Activated CD8-positive, alpha-beta T cell treated with anti-CD3 and anti-CD28 coated beads, Interleukin-2, amount 10 ng/mL, durations not matched to agents 7 days and 5 days (primary cell): ENCODE results near the gene RPF1. TPM values are rescaled to one million over a fixed set of nuclear protein-coding genes. Genes with fewer than 3 reads are reported as not detected.

ENCODE experiments used
- ATAC-seq: fragments of 150-1000 bp; cut with Tn5 transposase; one replicate; pipeline ENCODE4 v1.10.0; 2021; ENCODE audit warnings: moderate library complexity
- CTCF ChIA-PET: fragments of 350-600 bp; sonication (Branson Sonifier 250); formaldehyde crosslinking; loops from one replicate; lab custom pipeline; 2021; ENCODE audit warnings: antibody characterized with exemption; lab: Charles Lee
- POLR2A ChIA-PET: fragments of 350-600 bp; sonication (Branson Sonifier 250); formaldehyde crosslinking; loops from one replicate; lab custom pipeline; 2021; ENCODE audit warnings: antibody characterized with exemption; lab: Charles Lee
- DNase-seq: peaks from one replicate; pipeline ENCODE4 v3.0.0-alpha.2; 2020
- H3K27ac Mint-ChIP-seq: one replicate; pipeline ENCODE4 v1.8.0; 2021; ENCODE audit warnings: mild to moderate bottlenecking, mixed read lengths
- H3K27me3 Mint-ChIP-seq: one replicate; pipeline ENCODE4 v1.8.0; 2021; ENCODE audit warnings: low read depth, mixed read lengths
- H3K36me3 Mint-ChIP-seq: one replicate; pipeline ENCODE4 v1.8.0; 2021; ENCODE audit warnings: low read depth, mixed read lengths
- H3K4me1 Mint-ChIP-seq: one replicate; pipeline ENCODE4 v1.8.0; 2021; ENCODE audit warnings: low read depth, mixed read lengths
- H3K4me3 Mint-ChIP-seq: one replicate; pipeline ENCODE4 v1.8.0; 2021; ENCODE audit warnings: mild to moderate bottlenecking, mixed read lengths
- H3K9me3 Mint-ChIP-seq: one replicate; pipeline ENCODE4 v1.8.0; 2022; ENCODE audit warnings: mixed read lengths; ENCODE audit not compliant: insufficient read depth
- total RNA-seq, 2 experiments: library from RNA; stranded (reverse); gene quantifications; one replicate each; pipeline ENCODE4 v1.2.3, GENCODE V29; 2021

RPF1 gene
- total RNA-seq, 2 experiments from 2014 or later: 41.6 to 44.1 TPM

DNA sequence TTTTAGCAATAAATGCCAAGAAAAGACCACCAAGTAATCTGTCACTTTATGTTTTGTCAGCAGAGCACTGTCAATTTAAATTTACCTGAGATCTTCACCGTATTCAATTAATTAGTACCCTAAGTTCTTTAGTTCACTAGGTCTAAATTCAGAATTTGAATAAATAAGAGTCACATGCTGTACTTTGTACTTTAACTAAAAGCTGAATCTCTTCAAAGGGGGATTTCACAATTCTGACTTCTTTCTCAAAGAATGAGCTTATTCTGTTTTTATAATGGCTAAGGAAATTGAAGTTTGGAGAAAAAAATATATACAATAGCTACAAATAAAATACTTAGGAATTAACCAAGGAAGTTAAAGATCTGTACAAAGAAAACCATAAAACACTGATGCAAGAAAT is 29.4 kb downstream of the RPF1 start:
- ATAC-seq: no peak
- ChIA-PET POLR2A (interaction anchor here (0.8 to 0.9 kb wide), 2 partner anchors 65 to 70 kb away, joined by 4 to 5 read pairs; partner anchors contain the start of gene CTBS), CTCF (interaction anchor here (1.3 to 2.1 kb wide), 2 partner anchors 65 to 112 kb away, joined by 4 read pairs; partner anchors contain the start of gene CTBS)
- H3K36me3 Mint-ChIP-seq: peaks cover 32% of the 10 kb centered on the region
- H3K4me1 Mint-ChIP-seq: peaks cover 21% of the 10 kb centered on the region
- peak overlapping the region; percentile 9 for H3K4me3 Mint-ChIP-seq
- no peaks in the 10 kb centered on the region for H3K27me3 Mint-ChIP-seq
- no peak overlapping the region for H3K27ac Mint-ChIP-seq
- no peak for DNase-seq
- H3K9me3 Mint-ChIP-seq: peaks cover 9% of the 10 kb centered on the region

DNA sequence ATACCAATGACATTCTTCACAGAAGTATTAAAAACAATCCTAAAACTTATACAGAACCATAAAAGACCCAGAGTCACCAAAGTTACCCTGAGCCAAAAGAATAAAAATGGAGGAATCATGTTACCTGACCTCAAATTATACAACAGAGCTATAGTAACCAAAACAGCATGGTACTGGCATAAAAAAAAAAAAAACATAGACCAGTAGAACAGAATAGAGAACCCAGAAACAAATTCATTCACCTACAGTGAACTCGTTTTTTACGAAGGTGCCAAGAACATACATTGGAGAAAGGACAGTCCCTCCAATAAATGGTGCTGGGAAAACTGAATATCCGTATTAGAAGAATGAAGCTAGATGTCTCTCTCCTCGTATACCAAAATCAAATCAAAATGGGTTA is 30.0 kb downstream of the RPF1 start:
- POLR2A ChIA-PET: interaction anchor here (0.8 to 0.9 kb wide), 2 partner anchors 65 to 70 kb away, joined by 4 to 5 read pairs; partner anchors contain the start of gene CTBS
- no peak for ATAC-seq
- Mint-ChIP-seq H3K27ac (no peak overlapping the region), H3K4me3 (no peak overlapping the region), H3K4me1 (peaks cover 15% of the 10 kb centered on the region), H3K36me3 (peaks cover 32% of the 10 kb centered on the region), H3K27me3 (no peaks in the 10 kb centered on the region), H3K9me3 (peaks cover 9% of the 10 kb centered on the region)
- CTCF ChIA-PET: interaction anchor here (1.3 to 2.1 kb wide), 2 partner anchors 65 to 111 kb away, joined by 4 read pairs; partner anchors contain the start of gene CTBS
- DNase-seq: no peak

DNA sequence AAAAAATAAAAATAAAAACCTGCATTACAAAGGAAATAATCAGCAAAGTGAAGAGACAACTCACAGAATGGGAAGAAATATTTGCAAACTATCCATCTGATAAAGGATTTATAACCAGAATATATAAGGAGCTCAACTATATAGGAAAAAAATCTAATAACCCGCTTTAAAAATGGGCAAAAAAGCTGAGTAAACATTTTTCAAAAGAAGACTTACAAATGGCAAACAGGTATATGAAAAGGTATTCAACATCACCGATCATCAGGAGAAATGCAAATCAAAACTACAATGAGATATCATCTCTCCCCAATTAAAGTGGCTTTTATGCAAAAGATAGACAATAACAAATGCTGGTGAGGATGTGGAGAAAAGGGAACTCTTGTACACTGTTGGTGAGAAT is 31.1 kb downstream of the RPF1 start:
- H3K4me3 Mint-ChIP-seq: no peak overlapping the region
- H3K9me3 Mint-ChIP-seq: peaks cover 9% of the 10 kb centered on the region
- peaks cover 24% of the 10 kb centered on the region for H3K36me3 Mint-ChIP-seq
- H3K27me3 Mint-ChIP-seq: no peaks in the 10 kb centered on the region
- H3K27ac Mint-ChIP-seq: no peak overlapping the region
- DNase-seq: no peak
- H3K4me1 Mint-ChIP-seq: peaks cover 6% of the 10 kb centered on the region
- ChIA-PET POLR2A (no interaction called here), CTCF (interaction anchor here (2.1 kb wide), 1 partner anchor 64 kb away, joined by 4 read pairs; the partner anchor contains the start of gene CTBS)
- ATAC-seq: no peak

DNA sequence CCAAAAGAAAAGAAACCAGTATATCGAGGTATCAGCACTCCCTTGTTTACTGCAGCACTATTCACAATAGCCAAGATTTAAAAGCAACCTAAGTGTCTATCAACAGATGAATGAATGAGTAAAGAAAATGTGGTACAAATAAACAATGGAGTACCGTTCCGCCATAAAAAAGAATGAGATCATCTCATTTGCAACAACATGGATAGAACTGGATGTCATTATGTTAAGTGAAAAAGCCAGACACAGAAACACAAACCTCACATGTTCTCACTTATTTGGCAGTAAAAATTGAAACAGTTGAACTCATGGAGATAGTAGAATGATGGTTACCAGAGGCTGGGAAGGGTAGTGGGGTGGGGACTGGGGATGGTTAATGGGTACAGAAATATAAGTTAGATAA is 31.6 kb downstream of the RPF1 start:
- H3K27ac Mint-ChIP-seq: no peak overlapping the region
- H3K9me3 Mint-ChIP-seq: peaks cover 9% of the 10 kb centered on the region
- peaks cover 6% of the 10 kb centered on the region for H3K4me1 Mint-ChIP-seq
- no peaks in the 10 kb centered on the region for H3K27me3 Mint-ChIP-seq
- ATAC-seq: no peak
- ChIA-PET CTCF (interaction anchor here (2.1 kb wide), 1 partner anchor 63 kb away, joined by 4 read pairs; the partner anchor contains the start of gene CTBS), POLR2A (no interaction called here)
- H3K36me3 Mint-ChIP-seq: peaks cover 20% of the 10 kb centered on the region
- DNase-seq: no peak
- H3K4me3 Mint-ChIP-seq: no peak overlapping the region

DNA sequence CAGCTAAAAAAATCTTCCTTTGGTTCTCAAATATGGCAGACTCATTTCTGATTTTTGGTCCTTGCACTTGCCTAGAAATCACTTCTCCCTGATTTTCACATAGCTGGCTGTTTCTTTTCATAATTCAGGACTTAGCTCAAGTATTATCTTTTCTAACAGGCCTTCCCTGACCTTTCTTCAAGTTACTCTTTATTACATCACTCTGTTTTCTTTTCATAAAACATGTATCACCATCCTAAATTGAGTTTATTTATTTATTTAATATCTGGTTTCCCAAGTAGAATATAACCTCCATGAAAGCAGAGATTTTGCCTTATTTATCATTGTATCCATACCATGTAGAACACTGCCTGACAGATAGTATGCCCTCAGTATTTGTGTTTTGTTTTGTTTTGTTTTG is 45.5 kb downstream of the RPF1 start:
- Mint-ChIP-seq H3K4me3 (no peak overlapping the region), H3K27ac (no peak overlapping the region), H3K9me3 (no peaks in the 10 kb centered on the region), H3K4me1 (no peaks in the 10 kb centered on the region), H3K27me3 (no peaks in the 10 kb centered on the region), H3K36me3 (peaks cover 6% of the 10 kb centered on the region)
- CTCF ChIA-PET: interaction anchor here (1.9 kb wide), 1 partner anchor 12 kb away, joined by 5 read pairs; no protein-coding TSS in a partner anchor
- no peak for ATAC-seq
- DNase-seq: no peak
- POLR2A ChIA-PET: interaction anchor here (1.5 kb wide), 1 partner anchor 18 kb away, joined by 5 read pairs; the partner anchor contains the start of genes GNG5 and SPATA1

DNA sequence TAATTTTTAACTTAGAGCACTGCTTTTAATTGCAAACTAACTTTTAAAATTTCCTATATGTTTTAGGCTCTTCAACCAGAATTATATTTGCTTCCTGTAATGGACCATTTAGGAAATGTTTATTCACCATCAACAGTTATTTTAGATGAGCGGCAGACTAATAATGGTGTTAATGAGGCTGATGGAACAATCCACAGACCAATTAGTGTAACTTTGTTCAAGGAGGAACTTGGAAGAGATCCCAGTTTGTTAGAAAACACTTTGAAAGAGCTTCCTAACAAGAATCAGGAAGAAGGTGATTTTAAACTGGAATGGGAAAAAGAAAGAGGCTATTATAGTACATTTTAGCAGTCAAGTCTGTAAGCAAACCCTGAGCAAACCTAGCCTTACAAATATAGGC is 46.7 kb downstream of the RPF1 start:
- H3K27me3 Mint-ChIP-seq: no peaks in the 10 kb centered on the region
- ChIA-PET POLR2A (no interaction called here), CTCF (no interaction called here)
- DNase-seq: no peak
- H3K4me1 Mint-ChIP-seq: no peaks in the 10 kb centered on the region
- no peak overlapping the region for H3K4me3 Mint-ChIP-seq
- H3K36me3 Mint-ChIP-seq: peaks cover 6% of the 10 kb centered on the region
- no peak overlapping the region for H3K27ac Mint-ChIP-seq
- H3K9me3 Mint-ChIP-seq: no peaks in the 10 kb centered on the region
- ATAC-seq: no peak

DNA sequence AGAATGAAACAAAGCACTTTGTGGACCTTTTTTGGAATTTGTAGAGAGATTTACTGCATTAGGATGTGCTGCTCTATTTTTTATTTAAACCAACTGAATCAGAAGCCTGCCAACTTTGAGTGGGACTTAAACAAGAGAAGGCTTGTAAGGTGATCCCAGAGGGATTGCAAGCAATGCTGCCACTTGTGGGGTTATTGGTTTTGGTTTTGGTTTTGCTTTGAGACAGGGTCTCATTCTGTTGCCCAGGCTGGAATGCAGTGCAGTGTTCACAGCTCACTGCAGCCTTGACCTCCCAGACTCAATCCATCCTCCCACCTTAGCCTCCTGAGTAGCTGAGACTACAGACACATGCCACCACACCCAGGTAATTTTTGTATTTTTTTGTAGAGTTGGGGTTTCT is 59.5 kb downstream of the RPF1 start:
- Mint-ChIP-seq H3K27me3 (no peaks in the 10 kb centered on the region), H3K4me1 (peaks cover 23% of the 10 kb centered on the region), H3K36me3 (peaks cover 7% of the 10 kb centered on the region), H3K9me3 (no peaks in the 10 kb centered on the region), H3K4me3 (no peak overlapping the region), H3K27ac (no peak overlapping the region)
- no peak for DNase-seq
- ChIA-PET CTCF (no interaction called here), POLR2A (interaction anchor here (1.1 kb wide), 1 partner anchor 32 kb away, joined by 7 read pairs; the partner anchor contains the start of genes GNG5 and SPATA1)
- ATAC-seq: peak; percentile 15

DNA sequence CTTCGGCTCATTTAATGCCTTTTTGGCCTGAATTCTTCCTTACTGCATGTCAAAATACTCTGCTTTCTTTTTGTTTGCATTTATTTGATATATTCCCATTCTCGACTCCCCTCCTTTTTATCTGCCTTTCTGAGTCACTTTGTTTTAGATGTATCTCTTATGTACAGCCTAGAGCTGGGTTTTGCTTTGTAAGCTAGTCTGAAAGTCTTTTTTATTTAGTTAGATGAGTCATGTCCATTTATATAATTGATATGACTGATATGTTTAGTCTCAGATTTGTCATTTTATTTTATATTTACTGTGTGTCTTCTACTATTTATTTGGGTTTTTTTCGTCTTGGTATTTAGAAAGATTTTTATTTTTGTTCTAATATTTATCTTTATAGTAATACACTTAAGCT is 60.9 kb downstream of the RPF1 start:
- ChIA-PET CTCF (interaction anchor here (1.2 kb wide), 1 partner anchor 97 kb away, joined by 4 read pairs; no protein-coding TSS in a partner anchor), POLR2A (no interaction called here)
- H3K4me3 Mint-ChIP-seq: no peak overlapping the region
- no peaks in the 10 kb centered on the region for H3K9me3 Mint-ChIP-seq
- ATAC-seq (no peak), DNase-seq (no peak)
- H3K4me1 Mint-ChIP-seq: peaks cover 23% of the 10 kb centered on the region
- no peaks in the 10 kb centered on the region for H3K27me3 Mint-ChIP-seq
- H3K36me3 Mint-ChIP-seq: peaks cover 7% of the 10 kb centered on the region
- no peak overlapping the region for H3K27ac Mint-ChIP-seq

DNA sequence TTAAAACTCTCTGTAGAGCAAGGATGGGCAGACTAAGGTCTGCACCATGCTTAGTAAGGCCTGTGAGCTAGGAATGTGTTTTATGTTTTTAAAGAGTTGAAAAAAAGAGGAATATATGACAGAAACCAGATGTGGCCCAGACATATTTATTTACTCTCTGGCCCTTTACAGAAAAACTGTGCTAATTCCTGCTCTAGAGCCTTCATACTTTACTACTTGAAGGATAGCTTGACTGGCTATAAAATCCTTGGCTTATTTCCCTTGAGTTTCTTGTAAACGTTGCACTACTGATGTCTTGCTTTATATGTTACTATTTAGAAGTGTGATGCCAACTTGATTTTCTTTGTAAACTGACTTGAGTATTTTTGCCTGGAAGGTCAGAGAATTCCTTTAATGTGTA is 61.7 kb downstream of the RPF1 start:
- H3K4me1 Mint-ChIP-seq: peaks cover 23% of the 10 kb centered on the region
- H3K4me3 Mint-ChIP-seq: no peak overlapping the region
- POLR2A ChIA-PET: no interaction called here
- ATAC-seq (no peak), DNase-seq (no peak)
- CTCF ChIA-PET: interaction anchor here (0.8 to 1.2 kb wide), 2 partner anchors 79 to 98 kb away, joined by 4 read pairs; no protein-coding TSS in a partner anchor
- H3K27ac Mint-ChIP-seq: no peak overlapping the region
- no peaks in the 10 kb centered on the region for H3K9me3 Mint-ChIP-seq
- peaks cover 7% of the 10 kb centered on the region for H3K36me3 Mint-ChIP-seq
- H3K27me3 Mint-ChIP-seq: no peaks in the 10 kb centered on the region

DNA sequence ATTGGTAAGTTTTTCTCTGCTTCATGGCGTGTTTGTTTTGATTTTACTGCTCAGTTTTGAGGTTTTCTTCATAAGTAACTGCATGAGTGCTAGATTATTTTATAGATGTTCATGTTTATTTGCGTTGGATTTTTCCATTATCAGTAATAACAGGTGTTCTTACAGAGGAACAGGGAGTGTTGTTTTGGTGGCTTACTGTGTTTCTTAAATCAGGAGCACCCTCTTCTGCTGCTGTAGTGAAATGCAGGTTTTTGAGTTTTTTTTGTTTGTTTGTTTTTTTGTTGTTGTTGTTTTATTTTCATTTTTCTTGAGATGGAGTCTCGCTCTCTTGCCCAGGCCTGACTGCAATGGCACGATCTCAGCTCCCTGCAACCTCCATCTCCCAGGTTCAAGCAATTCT is 62.6 kb downstream of the RPF1 start:
- Mint-ChIP-seq H3K4me1 (peaks cover 23% of the 10 kb centered on the region), H3K36me3 (peaks cover 7% of the 10 kb centered on the region), H3K27me3 (no peaks in the 10 kb centered on the region), H3K27ac (no peak overlapping the region), H3K9me3 (no peaks in the 10 kb centered on the region), H3K4me3 (no peak overlapping the region)
- DNase-seq: no peak
- CTCF ChIA-PET: interaction anchor here (0.7 to 2.0 kb wide), 3 partner anchors 31 to 212 kb away, joined by 3 to 4 read pairs (median 4); no protein-coding TSS in a partner anchor
- POLR2A ChIA-PET: interaction anchor here (0.6 kb wide), 1 partner anchor 121 kb away, joined by 5 read pairs; no protein-coding TSS in a partner anchor
- no peak for ATAC-seq
